ENCODE results near the gene BSG.
"Not testable (repeated sequence)": the region's sequence is repeated elsewhere in the genome, so short reads cannot be mapped to it uniquely, and the experiment has no call there.

GRCh38 chr19:603779-604178, 31.4 kb downstream of the BSG start:
- TF ChIP-seq CTCF (conservative IDR thresholded peaks at IDR 0.05 in 1 of 2, IDR thresholded peaks at IDR 0.05 in 1 of 2; ENCODE audit: low read depth in 1 of 2, low read length in 2 of 2); EZH2 (IDR thresholded peaks at IDR 0.05; ENCODE audit: low read length, missing control alignments): not testable (repeated sequence)
